Superior temporal gyrus (tissue), 1 donor: Measurements from ENCODE around the gene FANCD2.
"Not testable (repeated sequence)": the region's sequence is repeated elsewhere in the genome, so short reads cannot be mapped to it uniquely, and the experiment has no call there.

Source experiments
- DNase-seq: peaks from one replicate; pipeline ENCODE4 v3.0.0-alpha.2; 2016; ENCODE audit errors: extremely low spot score

FANCD2 gene

GRCh38 chr3:10026084-10026890 is at the start of gene FANCD2:
TSS of gene FANCD2 (plus strand) at chr3:10026437. CDS start at chr3:10028658, 2,221 bp downstream.
- peak; percentile 90 for DNase-seq

GRCh38 chr3:9976721-9977709 is 49.2 kb upstream of the FANCD2 start:
- peak; percentile 24 for DNase-seq

GRCh38 chr3:9978710-9979305 is 47.4 kb upstream of the FANCD2 start:
- no peak for DNase-seq

- no peak for DNase-seq
Observed at GRCh38 chr3:9980251-9980650, 46.0 kb upstream of the FANCD2 start.

GRCh38 chr3:9986230-9986725 is 40.0 kb upstream of the FANCD2 start:
- DNase-seq, result no peak

GRCh38 chr3:9994086-9994844 is 32.0 kb upstream of the FANCD2 start:
- no peak for DNase-seq

GRCh38 chr3:10000686-10001085 is 25.6 kb upstream of the FANCD2 start:
- no peak for DNase-seq

GRCh38 chr3:10002951-10003350 is 23.3 kb upstream of the FANCD2 start:
- no peak for DNase-seq

- no peak for DNase-seq
Observed at GRCh38 chr3:10004506-10004905, 21.7 kb upstream of the FANCD2 start.

- DNase-seq, result no peak
Observed at GRCh38 chr3:10004960-10005564, 21.2 kb upstream of the FANCD2 start.

- DNase-seq, result no peak
Observed at GRCh38 chr3:10006048-10006761, 20.0 kb upstream of the FANCD2 start.

- no peak for DNase-seq
Observed at GRCh38 chr3:10006762-10007090, 19.5 kb upstream of the FANCD2 start.

GRCh38 chr3:10007126-10007782 is 19.0 kb upstream of the FANCD2 start:
- DNase-seq, result no peak

- DNase-seq, result not testable (repeated sequence)
Observed at GRCh38 chr3:10008216-10008587, 18.0 kb upstream of the FANCD2 start.

GRCh38 chr3:10008588-10009344 is 17.5 kb upstream of the FANCD2 start:
- DNase-seq, result peak; percentile 85

- no peak for DNase-seq
Observed at GRCh38 chr3:10010421-10010877, 15.8 kb upstream of the FANCD2 start.

- DNase-seq, result peak; percentile 80
Observed at GRCh38 chr3:10010878-10011465, 15.3 kb upstream of the FANCD2 start.

- no peak for DNase-seq
Observed at GRCh38 chr3:10011631-10012030, 14.6 kb upstream of the FANCD2 start.
